Head of caudate nucleus (tissue), 42 donors: ENCODE data around the gene DYNLT4.
"Not testable (repeated sequence)": the region's sequence is repeated elsewhere in the genome, so short reads cannot be mapped to it uniquely, and the experiment has no call there.

Experiments used
- DNase-seq, 42 donors: peaks; one replicate each; pipeline versions ENCODE4 v3.0.0 to v3.0.0-alpha.2; 2020 to 2021; ENCODE audit warnings: mixed read lengths in 7 of 42
- intact Hi-C: fragments of 100-400 bp; cut with DNase I; formaldehyde crosslinking; loops from one replicate; pipeline ENCODE4 v1.15.0; 2022

The DYNLT4 gene

GRCh38 chr1:44815926-44816325, 8.8 kb upstream of the DYNLT4 start:
- intact Hi-C loops, result not testable (repeated sequence)
- DNase-seq, result peak in 1 of 42 donors; percentile 20

- intact Hi-C loops, result no loop called here
- peak in 12 of 42 donors; percentile 21 to 65 (median 49) for DNase-seq
These were observed 5.8 kb upstream of the DYNLT4 start for GRCh38 chr1:44812822-44813543.

- peak in 1 of 42 donors; percentile 1 for DNase-seq
- intact Hi-C loops, result no loop called here
These were observed 4.1 kb upstream of the DYNLT4 start for GRCh38 chr1:44811234-44811633.

- DNase-seq, result peak in 2 of 42 donors; percentile 11 to 16
These were observed 3.6 kb upstream of the DYNLT4 start for GRCh38 chr1:44810762-44811105.

GRCh38 chr1:44810101-44810761, 3.1 kb upstream of the DYNLT4 start:
- peak in 29 of 42 donors; percentile 38 to 76 (median 57) for DNase-seq
- intact Hi-C loops, result no loop called here

More at GRCh38 chr1:44810762-44811105, 3.6 kb upstream of the DYNLT4 start:
- intact Hi-C loops, result not testable (repeated sequence)

- peak in 20 of 42 donors; percentile 32 to 74 (median 52) for DNase-seq
- intact Hi-C loops, result no loop called here
These were observed 2.1 kb upstream of the DYNLT4 start for GRCh38 chr1:44808938-44809917.

GRCh38 chr1:44808063-44808937, 1.1 kb upstream of the DYNLT4 start, which contains the start of gene BTBD19:
Gene BTBD19 (plus strand): TSS chr1:44808523. CDS start chr1:44808821, 298 bp downstream.
- peak in 40 of 42 donors; percentile 60 to 91 (median 77) for DNase-seq
- intact Hi-C loops, result no loop called here

- peak; percentile 59 to 92 (median 79) for DNase-seq
- intact Hi-C loops, result no loop called here
These were observed 362 bp upstream of the DYNLT4 start for GRCh38 chr1:44807364-44808062.

GRCh38 chr1:44806025-44806703, 987 bp downstream of the DYNLT4 start:
- intact Hi-C loops, result no loop called here
- peak in 1 of 42 donors; percentile 28 for DNase-seq

GRCh38 chr1:44805311-44806024, 1.7 kb downstream of the DYNLT4 start:
- DNase-seq, result peak in 2 of 42 donors; percentile 1 to 17
- intact Hi-C loops, result no loop called here

- peak in 9 of 42 donors; percentile 33 to 74 (median 56) for DNase-seq
- intact Hi-C loops, result no loop called here
These were observed 3.6 kb downstream of the DYNLT4 start for GRCh38 chr1:44803312-44804095.

GRCh38 chr1:44803062-44803311, 4.2 kb downstream of the DYNLT4 start:
- intact Hi-C loops, result no loop called here
- no peak for DNase-seq

- intact Hi-C loops, result no loop called here
- DNase-seq, result peak in 28 of 42 donors; percentile 30 to 82 (median 62)
These were observed 4.7 kb downstream of the DYNLT4 start for GRCh38 chr1:44802306-44803061.

GRCh38 chr1:44801491-44802305, 5.5 kb downstream of the DYNLT4 start:
- DNase-seq, result peak in 30 of 42 donors; percentile 33 to 87 (median 64)

More at GRCh38 chr1:44801491-44802305, 5.5 kb downstream of the DYNLT4 start:
- intact Hi-C loops, result loop anchor here (2.0 kb wide), 1 partner anchor 19 kb away; no protein-coding TSS in a partner anchor
